DOHH2 (cell line): ENCODE data around the gene MRPS18A.

Experiments used
- CTCF ChIP-seq: fragments of 200-600 bp; sonication (generic); IDR thresholded peaks from one replicate; pipeline ENCODE4 v1.5.1; 2014; ENCODE audit warnings: antibody characterized with exemption, mild to moderate bottlenecking, low read depth, low read length; ENCODE audit not compliant: poor library complexity, severe bottlenecking
- EZH2phosphoT487 ChIP-seq: fragments of 200-600 bp; sonication (generic); IDR thresholded peaks from 2 replicates; pipeline ENCODE4 v1.6.1; 2017; ENCODE audit warnings: borderline replicate concordance, mild to moderate bottlenecking, antibody characterized with exemption, low read length, moderate library complexity, mixed read lengths

- no peak for TF ChIP-seq CTCF
- no peak for TF ChIP-seq EZH2phosphoT487
Observed at GRCh38 chr6:43712579-43712978, 25.0 kb upstream of the MRPS18A start.
